HEK293T (cell line): ENCODE results near the gene TFG.
"Not testable (repeated sequence)": the region's sequence is repeated elsewhere in the genome, so short reads cannot be mapped to it uniquely, and the experiment has no call there.

Source experiments
- CTBP1 ChIP-seq: fragments of 450-650 bp; IDR thresholded peaks from 2 replicates; pipeline ENCODE4 v1.6.1; 2016; ENCODE audit warnings: borderline replicate concordance
- ELF4 ChIP-seq: fragments of 450-650 bp; IDR thresholded peaks from 2 replicates; pipeline ENCODE4 v1.6.1; 2017; ENCODE audit warnings: antibody characterized with exemption
- FOXK2 ChIP-seq: fragments of 450-650 bp; IDR thresholded peaks from 2 replicates; pipeline ENCODE4 v1.6.1; 2016; ENCODE audit warnings: mild to moderate bottlenecking
- HDGF ChIP-seq: fragments of 450-650 bp; IDR thresholded peaks from 2 replicates; pipeline ENCODE4 v1.6.1; 2017; ENCODE audit warnings: antibody characterized with exemption, borderline replicate concordance
- LEF1 ChIP-seq: fragments of 450-650 bp; IDR thresholded peaks from 2 replicates; pipeline ENCODE4 v1.6.1; 2017; ENCODE audit warnings: mild to moderate bottlenecking, borderline replicate concordance
- SP1 ChIP-seq: fragments of 450-650 bp; IDR thresholded peaks from 2 replicates; pipeline ENCODE4 v1.6.1; 2017
- SUZ12 ChIP-seq: fragments of 450-650 bp; IDR thresholded peaks from 2 replicates; pipeline ENCODE4 v1.6.1; 2016; ENCODE audit warnings: mild to moderate bottlenecking
- TARDBP ChIP-seq: fragments of 450-650 bp; IDR thresholded peaks from 2 replicates; pipeline ENCODE4 v1.6.1; 2016
- ZNF384 ChIP-seq: fragments of 450-650 bp; IDR thresholded peaks from 2 replicates; pipeline ENCODE4 v1.6.1; 2016
- TF ChIP-seq, protein P1 (sequence below): fragments of 450-650 bp; IDR thresholded peaks from 2 replicates; pipeline ENCODE4 v1.6.1; 2016

- not testable (repeated sequence) for TF ChIP-seq ZNF384, TARDBP, SUZ12, ELF4, HDGF, FOXK2, SP1, LEF1, CTBP1
- TF ChIP-seq, protein P1, sequence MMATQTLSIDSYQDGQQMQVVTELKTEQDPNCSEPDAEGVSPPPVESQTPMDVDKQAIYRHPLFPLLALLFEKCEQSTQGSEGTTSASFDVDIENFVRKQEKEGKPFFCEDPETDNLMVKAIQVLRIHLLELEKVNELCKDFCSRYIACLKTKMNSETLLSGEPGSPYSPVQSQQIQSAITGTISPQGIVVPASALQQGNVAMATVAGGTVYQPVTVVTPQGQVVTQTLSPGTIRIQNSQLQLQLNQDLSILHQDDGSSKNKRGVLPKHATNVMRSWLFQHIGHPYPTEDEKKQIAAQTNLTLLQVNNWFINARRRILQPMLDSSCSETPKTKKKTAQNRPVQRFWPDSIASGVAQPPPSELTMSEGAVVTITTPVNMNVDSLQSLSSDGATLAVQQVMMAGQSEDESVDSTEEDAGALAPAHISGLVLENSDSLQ, result not testable (repeated sequence)
Observed at GRCh38 chr3:100670995-100671394, 38.3 kb upstream of the TFG start.
